HG03097 (cell line): ENCODE measurements around the gene AOPEP.

ENCODE experiments used
- ATAC-seq: cut with Tn5 transposase; IDR thresholded peaks from one replicate; pipeline ENCODE4 v1.9.1; 2021; ENCODE audit not compliant: unreplicated experiment, low FRiP score

Gene AOPEP

DNA sequence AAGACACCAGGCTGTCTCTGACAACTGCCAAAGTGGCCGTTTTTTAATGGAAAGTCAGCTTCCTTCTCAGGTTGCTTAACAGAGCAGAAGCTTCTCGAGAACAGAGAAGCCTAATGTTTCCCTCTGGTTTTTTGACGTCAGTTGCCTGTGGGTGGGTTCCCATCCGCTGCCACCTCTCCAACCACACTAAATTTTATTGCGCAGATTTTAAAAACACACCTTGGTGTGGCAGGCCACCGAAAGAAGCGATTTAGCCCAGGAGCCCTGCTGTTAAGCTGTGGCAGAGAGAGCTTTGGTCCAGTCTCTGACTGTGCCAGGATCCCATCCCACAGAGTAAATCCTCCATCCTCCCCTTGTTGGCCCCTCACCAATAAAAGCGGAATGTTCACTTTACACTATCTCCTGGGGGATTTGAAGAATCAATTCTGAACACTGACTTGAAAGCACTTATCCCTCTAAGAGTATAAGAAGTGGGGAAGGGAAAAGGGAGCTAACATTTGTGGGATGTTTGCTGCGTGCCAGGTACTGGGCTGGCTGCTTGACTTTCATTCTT lies 181.6 kb downstream of the AOPEP start:
- ATAC-seq: no peak

DNA sequence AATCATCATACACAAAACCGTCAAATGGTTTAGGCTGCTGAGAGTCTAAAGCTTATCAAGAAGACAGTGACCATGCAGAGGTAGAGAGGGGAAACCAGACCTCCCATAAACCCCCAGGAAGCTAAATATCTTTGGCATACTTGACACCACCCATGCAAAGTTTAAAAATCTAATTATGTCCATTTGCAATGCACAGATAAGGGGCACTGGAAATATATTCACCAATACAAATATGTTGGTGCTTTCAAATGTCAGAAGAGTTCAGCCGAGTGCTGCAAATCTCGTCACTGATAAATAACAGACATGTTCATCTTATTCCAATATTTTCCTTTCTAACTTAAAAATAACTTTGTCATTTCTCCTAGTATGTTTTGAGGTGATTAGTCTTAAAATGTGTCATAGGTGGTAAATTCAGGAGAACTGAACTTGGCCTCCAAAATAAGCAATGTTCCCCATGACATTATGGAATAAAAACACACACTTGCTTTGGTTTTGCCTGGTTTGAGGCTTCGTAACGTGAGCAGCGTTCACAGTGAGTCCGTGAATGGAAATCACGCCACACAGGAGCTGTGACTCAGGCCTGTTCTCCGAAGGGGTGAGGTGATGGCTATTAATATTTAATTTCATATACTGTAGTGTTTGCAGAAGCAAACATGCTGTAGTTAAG lies 182.2 kb downstream of the AOPEP start:
- ATAC-seq: no peak

DNA sequence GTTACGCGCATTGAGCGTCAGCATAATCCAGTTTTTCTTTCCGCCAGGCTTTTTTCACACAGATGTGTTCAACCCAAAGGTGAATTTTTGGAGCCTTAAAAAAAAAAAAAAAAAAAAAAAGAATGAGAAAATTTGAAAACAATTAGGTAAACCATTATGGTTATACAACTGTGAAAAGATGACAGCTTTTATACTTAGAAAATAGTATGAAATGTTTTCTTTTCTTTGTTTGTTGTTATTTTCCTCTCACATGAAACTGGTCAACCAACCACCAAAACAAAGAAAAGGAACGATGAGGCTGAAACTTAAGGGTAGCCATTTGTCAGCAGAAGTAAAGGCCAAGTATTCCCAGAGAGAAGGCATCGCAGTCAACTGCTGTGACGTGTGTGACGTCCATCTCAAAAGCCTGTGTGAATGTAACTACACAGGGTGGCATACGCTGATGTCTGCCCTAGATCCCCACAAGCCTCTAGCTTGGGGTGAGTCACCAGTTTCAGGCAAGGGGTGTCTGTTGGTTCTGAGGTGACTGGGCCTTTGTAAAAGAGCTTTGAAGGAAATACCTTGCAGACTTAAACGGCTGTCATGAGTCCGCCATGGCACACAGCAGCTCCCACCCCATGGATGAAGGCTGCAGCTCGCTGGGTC lies 182.9 kb downstream of the AOPEP start:
- ATAC-seq: no peak

DNA sequence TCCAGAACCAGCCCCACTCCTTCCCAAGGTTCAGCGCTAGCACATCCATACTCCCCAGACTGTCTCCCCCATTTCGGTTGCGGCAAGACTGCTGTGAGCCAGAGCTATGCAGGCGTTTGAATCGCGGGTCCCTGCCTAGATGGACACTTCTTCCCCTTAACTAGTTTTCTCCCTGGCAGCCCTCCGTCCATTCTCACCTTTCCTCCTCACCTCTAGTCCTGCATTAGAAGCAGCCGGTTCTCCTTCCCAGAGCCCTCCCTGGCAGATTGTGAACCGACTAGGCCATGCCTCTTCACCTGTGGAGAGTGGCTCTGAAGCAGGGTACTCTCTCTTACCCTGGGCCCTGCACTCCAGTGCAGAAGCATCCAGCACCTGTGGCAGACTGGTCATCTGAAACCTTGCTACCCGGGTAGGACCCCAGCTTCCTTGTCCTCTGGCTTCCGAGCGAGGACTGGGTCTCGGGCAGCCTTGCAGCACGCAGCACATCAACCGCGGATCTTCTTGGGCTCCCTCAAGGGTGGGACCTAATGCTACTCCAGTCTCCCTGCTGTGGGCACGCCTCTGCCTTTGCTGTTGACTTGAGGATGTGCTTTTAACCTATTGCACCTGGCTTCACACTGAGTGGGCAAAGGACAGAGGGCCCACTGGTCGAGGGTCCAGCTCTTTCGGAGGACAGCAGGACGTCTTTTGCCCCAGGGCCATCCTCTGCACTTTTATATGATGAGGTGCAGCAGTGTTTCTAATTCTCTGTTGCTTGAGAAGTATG lies 183.6 kb downstream of the AOPEP start:
- no peak for ATAC-seq

DNA sequence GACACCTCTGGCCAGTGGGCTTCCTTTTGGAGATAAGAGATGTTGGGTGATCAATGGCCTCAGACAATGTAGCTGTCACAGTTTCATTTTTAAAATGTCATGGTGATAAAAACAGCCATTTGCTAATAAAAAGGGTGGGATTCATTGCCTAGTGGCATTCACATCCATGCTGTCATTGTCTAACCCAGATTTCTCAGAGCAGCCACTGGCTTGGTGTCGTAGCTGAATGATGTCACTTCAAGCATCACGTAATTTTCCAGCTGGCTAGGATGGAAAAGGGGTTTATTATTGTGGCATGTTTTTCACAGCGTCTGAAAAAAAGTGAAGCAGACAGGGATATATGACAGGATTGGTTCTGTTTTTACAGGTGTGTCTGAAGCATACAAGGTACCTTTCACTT lies 184.7 kb downstream of the AOPEP start:
- ATAC-seq: no peak

DNA sequence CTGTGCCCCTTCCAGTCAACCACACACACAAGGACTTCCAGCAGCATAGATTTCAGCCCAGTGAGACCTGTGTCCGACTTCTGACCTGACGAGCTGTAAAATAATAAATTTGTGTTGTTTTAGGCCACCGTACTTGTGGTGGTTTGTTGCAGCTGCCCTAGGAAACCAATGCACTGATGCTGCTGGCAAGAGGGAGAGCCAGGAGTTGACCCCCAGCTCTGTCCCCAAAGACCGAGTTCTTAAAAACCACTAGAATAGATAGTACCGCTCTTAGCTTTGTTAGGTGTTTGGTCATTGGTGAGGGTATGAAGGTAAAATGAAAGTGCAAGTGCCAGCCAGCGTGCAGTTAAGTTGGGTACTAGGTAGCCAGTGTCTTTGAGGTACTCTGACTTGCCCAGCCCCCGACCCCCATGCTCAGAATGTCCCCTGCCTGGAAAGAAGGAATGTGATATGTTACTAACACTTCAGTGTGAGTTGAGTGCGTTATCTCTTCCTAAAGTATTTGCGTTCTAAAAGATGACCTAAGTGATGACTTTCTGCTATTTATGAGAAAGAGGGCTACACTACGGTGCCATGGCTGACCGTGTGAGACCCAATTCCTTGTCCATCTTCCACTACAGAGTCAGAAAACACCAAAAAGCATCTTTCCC lies 185.6 kb downstream of the AOPEP start:
- ATAC-seq: no peak

DNA sequence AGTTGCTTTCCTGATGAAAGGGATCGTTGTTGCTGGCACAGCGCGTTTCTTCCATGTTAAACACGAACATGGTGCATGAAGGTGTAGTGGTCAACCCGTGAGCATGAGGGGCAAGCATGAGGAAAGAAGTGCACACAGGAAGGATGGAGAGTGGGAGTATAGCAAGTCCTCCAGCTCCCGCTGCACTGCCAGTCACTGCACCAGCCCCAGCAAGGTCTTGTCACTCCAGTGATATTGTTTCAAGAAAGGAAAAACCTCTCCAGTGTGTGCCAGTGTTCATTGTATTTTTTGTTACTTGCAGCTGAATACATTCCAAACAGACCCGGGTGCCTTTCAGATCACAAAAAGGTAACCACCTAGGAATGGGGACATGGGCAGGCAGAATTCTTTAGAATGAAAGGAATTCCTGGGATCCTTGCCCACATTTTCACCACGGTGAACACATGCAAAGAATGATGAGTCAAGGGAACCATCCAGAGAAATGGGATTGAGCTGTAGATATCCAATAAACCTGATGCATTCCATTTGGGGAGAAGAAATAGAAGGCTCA lies 186.3 kb downstream of the AOPEP start:
- no peak for ATAC-seq

DNA sequence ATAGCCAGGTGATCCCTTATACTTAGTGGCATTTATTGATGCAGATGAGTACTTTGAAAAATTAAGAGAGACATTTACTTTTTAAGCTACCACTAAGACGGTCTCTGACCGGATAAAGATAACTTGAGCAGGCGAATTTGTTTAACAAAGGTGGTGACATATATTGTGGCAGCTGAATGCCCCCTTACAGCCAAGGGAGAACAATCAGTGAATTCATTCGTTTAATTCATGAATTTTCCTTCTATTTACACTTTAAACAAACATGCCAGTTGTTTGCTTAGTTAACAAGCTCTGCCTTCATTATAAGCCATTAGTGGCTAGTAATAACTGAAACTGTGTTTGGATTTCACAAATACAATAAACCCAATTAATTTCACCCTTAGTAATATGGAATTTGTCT lies 187.1 kb downstream of the AOPEP start:
- no peak for ATAC-seq

DNA sequence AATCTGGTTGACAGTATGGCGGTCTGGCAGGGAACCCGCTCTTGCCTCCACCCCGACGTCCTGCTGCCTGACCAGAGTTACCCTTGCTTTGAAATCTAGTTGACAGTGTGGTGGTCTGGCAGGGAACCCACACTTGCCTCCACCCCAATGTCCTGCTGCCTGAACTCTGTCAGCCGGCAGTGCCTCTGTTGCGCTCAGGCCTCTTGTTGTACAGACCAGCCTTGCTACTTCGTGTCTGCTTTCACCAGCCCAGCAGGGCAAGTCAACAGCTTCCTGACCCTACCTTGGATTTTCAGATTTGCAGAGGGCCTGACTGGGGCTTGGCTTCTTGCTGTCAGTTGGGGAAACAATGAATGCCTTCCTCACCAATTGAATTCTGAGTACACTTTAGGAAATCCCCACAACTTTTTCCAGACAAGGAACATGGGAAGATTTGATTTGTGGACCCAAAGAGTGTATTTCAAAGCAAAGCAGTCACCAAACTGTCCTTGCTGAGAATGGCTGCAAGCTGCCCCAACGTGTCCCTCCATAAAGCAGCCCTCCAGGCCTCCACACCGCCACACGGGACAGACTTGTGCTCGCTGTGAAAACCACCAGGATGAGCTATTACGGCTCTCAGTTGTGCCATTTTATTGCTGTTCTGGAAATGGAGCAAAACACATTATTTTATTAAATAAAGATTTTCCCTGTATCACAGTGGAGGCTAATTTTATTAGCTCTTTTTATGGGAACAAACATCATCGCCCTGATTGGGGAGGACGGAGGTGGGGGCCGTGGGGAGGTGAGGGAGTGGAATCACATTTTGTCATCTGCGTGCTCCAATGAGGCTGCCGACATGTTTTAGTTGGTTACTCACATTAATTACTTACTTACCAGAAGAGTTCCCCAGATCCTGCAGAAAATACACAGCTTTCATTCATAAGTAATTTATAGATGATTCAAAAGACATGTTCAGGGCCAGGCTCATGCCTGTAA lies 189.3 kb downstream of the AOPEP start:
- ATAC-seq: no peak

DNA sequence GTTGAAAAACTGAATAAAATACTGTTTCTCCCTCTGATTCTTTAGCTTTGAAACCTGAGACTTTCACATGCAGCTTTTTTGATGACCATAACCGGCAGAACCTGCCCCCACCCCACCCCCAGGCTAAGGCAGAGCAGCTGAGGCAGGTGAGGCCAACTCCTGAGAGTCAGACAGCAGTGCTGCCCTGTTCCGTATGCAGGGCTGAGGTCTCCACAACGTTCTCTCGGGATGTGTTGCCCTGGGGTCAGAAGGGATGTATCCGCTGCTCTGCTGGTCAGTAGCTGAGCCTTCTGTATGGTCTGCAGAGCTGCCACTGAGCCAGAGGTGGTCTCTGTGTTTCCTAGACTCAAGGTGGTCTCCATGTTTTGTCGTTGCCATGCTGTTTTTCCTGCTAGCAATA lies 190.5 kb downstream of the AOPEP start:
- no peak for ATAC-seq

DNA sequence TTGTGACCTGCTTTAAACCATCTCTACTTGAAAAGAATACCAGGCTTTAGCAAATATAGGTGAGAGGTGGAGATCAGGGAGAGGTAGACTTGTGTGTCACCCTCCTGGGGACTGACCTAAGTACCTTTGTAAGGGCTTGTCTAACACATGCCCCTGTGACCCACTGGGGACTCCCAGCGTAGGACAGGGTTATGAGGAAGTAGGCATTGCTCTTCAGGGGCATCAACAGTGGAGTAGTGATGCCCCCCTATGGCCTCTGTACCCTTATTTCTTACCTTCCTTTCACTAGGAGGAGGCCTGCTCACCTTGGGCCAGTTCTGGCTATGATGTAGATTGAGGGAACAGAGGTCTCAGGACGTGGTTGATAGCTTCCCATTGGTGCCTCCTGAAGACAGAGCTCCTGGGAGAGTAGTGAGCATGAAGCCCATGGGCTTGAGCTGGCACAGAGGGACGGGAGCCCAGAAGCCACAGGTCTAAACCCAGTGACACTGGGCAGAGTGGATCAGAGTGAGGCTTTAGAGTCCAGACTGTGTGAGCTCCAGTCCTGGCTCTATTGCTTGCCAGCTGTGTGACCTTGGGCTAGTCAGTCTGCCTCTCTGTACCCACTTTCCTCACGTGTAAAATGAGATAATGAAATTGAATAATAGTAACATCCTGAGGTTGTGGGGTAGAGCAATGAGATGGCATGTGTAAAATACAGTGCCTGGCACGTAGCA lies 191.7 kb downstream of the AOPEP start:
- no peak for ATAC-seq

DNA sequence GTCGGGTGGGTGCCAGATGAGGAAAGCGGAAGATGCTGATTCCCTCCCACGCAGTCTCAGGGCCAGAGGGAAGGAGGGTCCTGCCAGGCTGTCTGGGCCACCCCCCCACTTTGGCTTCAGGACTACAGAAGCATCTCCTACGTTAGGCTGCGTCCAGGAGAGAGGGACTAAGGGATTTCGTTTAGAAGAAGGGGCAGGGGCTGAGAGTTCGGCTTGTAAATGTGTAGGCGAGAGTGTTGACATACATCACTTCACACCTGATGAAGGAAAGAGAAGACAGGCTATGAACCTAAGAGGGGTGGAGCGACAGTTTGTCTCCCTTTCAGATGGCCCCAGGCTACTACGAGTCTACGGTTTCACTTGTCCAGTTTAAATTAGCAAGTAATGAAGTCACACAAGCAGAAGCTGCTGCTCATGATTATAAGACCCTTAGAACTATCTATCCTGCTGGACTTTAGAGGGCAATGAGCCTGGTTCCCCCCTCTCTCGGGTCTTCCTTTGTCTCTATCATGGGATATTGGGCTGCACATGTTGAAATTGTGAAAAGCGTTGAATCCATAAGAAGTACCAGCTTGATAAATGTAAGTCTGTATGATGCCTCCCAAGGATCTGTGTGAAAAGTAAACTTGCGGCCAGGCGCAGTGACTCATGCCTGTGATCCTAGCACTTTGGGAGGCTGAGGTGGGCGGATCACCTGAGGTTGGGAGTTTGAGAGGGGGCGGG lies 193.0 kb downstream of the AOPEP start:
- ATAC-seq: no peak

DNA sequence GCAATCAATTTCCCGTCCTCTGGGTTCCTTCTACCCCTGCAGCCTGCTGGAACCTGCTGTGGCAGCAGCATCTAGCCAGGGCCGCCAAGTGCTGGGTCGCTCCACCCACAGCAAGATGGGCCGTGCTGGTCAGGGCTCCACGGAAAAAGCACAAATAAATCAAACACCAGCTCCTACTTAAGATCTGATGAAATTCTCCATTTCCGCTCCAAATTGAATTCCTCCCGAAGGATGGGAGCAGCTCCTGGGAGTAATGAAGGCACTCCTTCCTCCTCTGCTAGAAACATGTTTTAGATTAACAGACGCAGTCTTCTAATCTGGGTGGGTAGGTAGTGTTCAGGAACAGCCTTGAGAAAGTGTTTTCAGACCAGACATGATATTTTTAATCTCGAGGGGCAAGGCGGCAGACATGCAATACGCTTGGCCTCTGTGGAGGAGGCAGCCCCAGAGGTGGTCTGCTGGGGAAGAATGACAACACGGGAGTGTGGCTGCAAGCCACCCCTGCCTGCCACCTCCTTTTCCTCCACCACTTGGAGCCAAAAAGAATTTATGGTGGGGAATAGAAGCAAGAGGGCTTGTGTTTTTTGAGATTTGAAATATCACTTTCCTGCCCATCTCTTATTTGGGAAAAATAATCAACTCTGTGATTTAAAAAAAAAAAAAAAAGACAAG lies 194.1 kb downstream of the AOPEP start:
- no peak for ATAC-seq

DNA sequence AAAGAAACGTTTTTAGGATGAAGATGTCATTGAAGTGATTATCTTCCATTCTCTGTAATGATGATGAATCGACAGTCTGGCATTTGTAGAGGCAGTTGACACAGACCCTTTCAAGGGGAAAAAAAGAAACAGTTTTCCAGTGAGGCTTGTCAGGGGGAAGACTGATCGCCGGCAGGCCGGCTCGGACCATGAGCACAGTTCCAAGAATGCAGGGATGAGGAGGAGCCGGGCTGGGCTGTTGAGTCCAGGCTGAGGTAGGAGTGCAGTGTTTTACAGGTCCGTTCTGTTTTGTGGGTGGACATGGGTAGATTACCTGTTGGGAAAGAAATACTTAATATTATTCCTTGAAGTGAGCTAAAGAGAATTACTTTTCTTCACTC lies 194.6 kb downstream of the AOPEP start:
- ATAC-seq: no peak

DNA sequence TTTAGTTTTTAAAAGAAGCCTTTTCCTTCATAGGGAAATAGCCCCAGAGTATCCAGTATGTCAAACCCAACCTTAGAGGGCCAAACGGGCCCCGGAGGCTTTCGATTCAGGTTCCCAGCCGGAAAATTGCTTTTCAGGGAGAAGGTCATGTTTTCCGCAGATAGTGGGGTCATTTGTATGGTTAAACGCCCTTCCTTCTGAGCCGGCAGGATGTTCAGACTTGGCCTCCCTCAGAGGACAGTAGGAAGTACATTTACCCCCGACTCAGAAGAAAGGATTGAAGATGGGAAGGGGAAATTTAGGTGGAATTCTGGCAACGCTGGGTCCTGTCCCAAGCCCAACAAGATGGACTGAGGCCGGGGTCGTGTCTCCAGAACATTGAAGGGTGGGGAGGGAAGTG lies 195.2 kb downstream of the AOPEP start:
- ATAC-seq: no peak

DNA sequence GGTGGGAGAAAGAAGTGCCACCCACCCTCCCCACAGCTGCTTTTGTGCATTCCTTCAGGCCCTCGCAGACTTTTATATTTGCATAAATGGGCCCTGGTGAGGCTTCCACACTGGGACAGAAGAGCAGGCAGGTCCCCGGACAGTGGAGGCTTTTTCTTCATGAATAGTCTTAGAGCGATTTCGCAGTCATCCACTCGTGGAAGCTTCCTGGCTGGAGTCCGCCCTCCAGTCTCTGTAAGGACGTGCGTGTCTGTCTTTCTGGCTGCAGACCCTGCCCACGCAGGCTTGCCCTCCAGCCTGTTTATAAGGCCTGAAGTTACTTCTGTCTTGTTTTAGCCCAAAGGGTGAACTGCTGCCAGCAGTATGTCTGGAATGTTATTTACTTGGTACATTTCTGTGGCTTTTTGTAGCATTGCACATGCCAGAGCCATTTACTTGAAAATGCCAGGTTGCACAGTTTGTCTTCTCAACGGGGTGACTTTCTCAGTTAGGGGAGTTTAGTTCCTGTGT lies 195.7 kb downstream of the AOPEP start:
- no peak for ATAC-seq

DNA sequence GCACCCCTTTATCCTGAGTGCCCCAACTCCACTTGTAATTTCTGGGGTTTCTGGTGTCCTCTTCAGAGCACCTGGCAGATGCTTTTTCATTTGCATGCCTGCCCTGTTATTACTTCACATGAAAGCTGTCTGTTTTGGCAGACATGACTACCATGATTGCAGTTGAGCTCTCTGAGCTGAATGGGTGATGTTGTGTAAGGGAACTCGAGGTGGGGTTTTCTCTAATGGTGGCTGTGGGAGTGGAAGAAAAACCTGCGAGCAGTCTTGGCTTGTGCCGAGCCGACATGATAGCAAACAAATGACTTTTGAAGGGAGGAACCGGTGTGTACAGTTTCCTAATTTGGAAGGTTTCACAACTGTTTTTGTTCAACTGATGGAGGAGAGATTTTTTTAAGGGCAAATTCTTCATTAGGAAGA lies 196.2 kb downstream of the AOPEP start:
- ATAC-seq: no peak
